Measurements from ENCODE around the gene USP46. TPM values are rescaled to one million over a fixed set of nuclear protein-coding genes. Genes with fewer than 3 reads are reported as not detected.

Gene USP46
- total RNA-seq, 1 donor from 2014 or later = 51.2 TPM

DNA sequence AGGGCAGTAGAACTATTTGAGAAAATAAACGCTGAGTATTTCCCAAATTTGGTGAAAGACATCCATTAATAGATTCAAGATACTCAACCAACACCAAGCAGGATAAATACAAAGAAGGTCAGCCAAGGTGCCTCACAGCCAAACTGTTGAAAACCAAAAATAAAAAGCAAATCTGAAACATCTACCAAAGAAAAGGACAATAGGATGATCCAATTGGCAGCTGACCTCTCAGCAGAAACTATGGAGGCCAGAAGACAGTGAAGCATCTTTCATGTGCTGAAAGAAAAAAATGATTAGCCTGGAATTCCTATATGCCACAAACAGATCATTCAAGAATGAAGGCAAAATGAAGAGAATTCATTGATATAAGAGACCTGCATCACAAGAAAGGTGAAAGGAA, 44.9 kb downstream of the USP46 start:
- TF ChIP-seq EZH2 (IDR thresholded peaks at IDR 0.05; ENCODE audit: insufficient read depth, low read length) (no peak), CTCF (IDR thresholded peaks at IDR 0.05; ENCODE audit: insufficient read depth, low read depth, low read length) (no peak)
- H3K4me2 ChIP-seq (ENCODE audit: low read length) = no peak overlapping the region
- peaks cover 7% of the 10 kb centered on the region for H3K36me3 Mint-ChIP-seq (ENCODE audit: low read depth, unreplicated experiment)

GRCh38 chr4:52612341-52612740, 46.8 kb downstream of the USP46 start:
- no peaks in the 10 kb centered on the region for H3K9me3 Mint-ChIP-seq (ENCODE audit: unreplicated experiment)
- peak; percentile 26 for FAIRE-seq
- Histone ChIP-seq H3K4me2 (ENCODE audit: low read length) (no peak overlapping the region), H3K9ac (ENCODE audit: low read length) (no peak overlapping the region), H4K20me1 (ENCODE audit: insufficient read depth, low read length) (peaks cover 3% of the 10 kb centered on the region), H3K27me3 (ENCODE audit: insufficient read depth, low read length) (no peaks in the 10 kb centered on the region), H3K79me2 (ENCODE audit: insufficient read depth, low read length) (peaks cover 5% of the 10 kb centered on the region), H3K36me3 (ENCODE audit: insufficient read depth, low read length) (peaks cover 3% of the 10 kb centered on the region), H3K4me1 (ENCODE audit: insufficient read depth, low read length) (no peaks in the 10 kb centered on the region), H2AFZ (ENCODE audit: low read depth, low read length) (no peak overlapping the region), H3K4me3 (ENCODE audit: insufficient read depth, low read depth, low read length) (no peak overlapping the region), H3K27ac (ENCODE audit: low read depth, low read length) (no peak overlapping the region), H3K9me3 (ENCODE audit: insufficient read depth, low read depth, low read length) (no peaks in the 10 kb centered on the region)
- peaks cover 18% of the 10 kb centered on the region for H3K36me3 Mint-ChIP-seq (ENCODE audit: low read depth, unreplicated experiment)
- H3K4me1 Mint-ChIP-seq (ENCODE audit: low read depth, unreplicated experiment) = peaks cover 4% of the 10 kb centered on the region
- no peak for DNase-seq (ENCODE audit: low read depth)
- no peak overlapping the region for H3K4me3 Mint-ChIP-seq (ENCODE audit: unreplicated experiment)
- no peak for TF ChIP-seq CTCF (IDR thresholded peaks at IDR 0.05; ENCODE audit: insufficient read depth, low read depth, low read length)
- no peak for TF ChIP-seq EZH2 (IDR thresholded peaks at IDR 0.05; ENCODE audit: insufficient read depth, low read length)
- H3K27me3 Mint-ChIP-seq (ENCODE audit: low read depth, unreplicated experiment) = no peaks in the 10 kb centered on the region
- H3K27ac Mint-ChIP-seq (ENCODE audit: unreplicated experiment) = no peak overlapping the region

More for the DNA sequence above, 44.9 kb downstream of the USP46 start:
- Mint-ChIP-seq H3K27me3 (ENCODE audit: low read depth, unreplicated experiment) (no peaks in the 10 kb centered on the region), H3K4me1 (ENCODE audit: low read depth, unreplicated experiment) (peaks cover 8% of the 10 kb centered on the region), H3K4me3 (ENCODE audit: unreplicated experiment) (no peak overlapping the region), H3K27ac (ENCODE audit: unreplicated experiment) (no peak overlapping the region), H3K9me3 (ENCODE audit: unreplicated experiment) (no peaks in the 10 kb centered on the region)
- Histone ChIP-seq H3K4me1 (ENCODE audit: insufficient read depth, low read length) (no peaks in the 10 kb centered on the region), H3K9me3 (ENCODE audit: insufficient read depth, low read depth, low read length) (no peaks in the 10 kb centered on the region), H3K27me3 (ENCODE audit: insufficient read depth, low read length) (no peaks in the 10 kb centered on the region), H3K4me3 (ENCODE audit: insufficient read depth, low read depth, low read length) (no peak overlapping the region), H3K27ac (ENCODE audit: low read depth, low read length) (no peak overlapping the region), H3K9ac (ENCODE audit: low read length) (no peak overlapping the region), H3K79me2 (ENCODE audit: insufficient read depth, low read length) (peaks cover 5% of the 10 kb centered on the region), H3K36me3 (ENCODE audit: insufficient read depth, low read length) (peaks cover 3% of the 10 kb centered on the region), H4K20me1 (ENCODE audit: insufficient read depth, low read length) (peaks cover 10% of the 10 kb centered on the region), H2AFZ (ENCODE audit: low read depth, low read length) (no peak overlapping the region)
- no peak for DNase-seq (ENCODE audit: low read depth)
- no peak for FAIRE-seq

DNA sequence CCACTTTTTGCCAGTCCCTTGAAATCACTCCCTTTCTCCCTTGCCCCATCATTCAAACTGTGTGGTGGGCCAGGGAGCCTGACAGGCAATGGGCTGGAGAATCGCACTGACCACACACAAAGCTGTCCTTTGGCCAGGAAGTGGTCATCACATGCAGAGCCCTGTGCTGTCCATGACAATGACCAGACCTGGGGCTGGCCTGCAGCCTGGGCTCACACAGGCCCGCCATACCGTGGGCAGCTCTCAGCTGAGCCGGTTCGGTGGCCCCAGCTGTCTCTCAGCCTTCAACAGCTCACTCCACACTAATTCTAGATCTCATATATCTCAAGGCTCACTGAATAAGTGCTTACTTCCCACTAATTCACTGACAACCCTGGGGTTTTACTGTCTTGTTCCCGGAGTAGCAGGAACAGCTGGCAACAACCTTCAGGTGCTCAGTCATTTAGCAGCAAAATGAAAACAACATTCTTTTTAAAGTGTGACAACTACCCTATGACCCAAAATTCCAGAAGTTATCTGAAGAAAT, 48.0 kb downstream of the USP46 start:
- H3K9me3 Mint-ChIP-seq (ENCODE audit: unreplicated experiment) = no peaks in the 10 kb centered on the region
- Histone ChIP-seq H3K79me2 (ENCODE audit: insufficient read depth, low read length) (peaks cover 4% of the 10 kb centered on the region), H3K4me3 (ENCODE audit: insufficient read depth, low read depth, low read length) (no peak overlapping the region), H3K4me2 (ENCODE audit: low read length) (no peak overlapping the region), H3K9me3 (ENCODE audit: insufficient read depth, low read depth, low read length) (no peaks in the 10 kb centered on the region), H2AFZ (ENCODE audit: low read depth, low read length) (no peak overlapping the region), H4K20me1 (ENCODE audit: insufficient read depth, low read length) (peaks cover 3% of the 10 kb centered on the region), H3K9ac (ENCODE audit: low read length) (no peak overlapping the region), H3K4me1 (ENCODE audit: insufficient read depth, low read length) (peaks cover 5% of the 10 kb centered on the region), H3K36me3 (ENCODE audit: insufficient read depth, low read length) (peaks cover 3% of the 10 kb centered on the region), H3K27me3 (ENCODE audit: insufficient read depth, low read length) (no peaks in the 10 kb centered on the region), H3K27ac (ENCODE audit: low read depth, low read length) (no peak overlapping the region)
- peaks cover 7% of the 10 kb centered on the region for H3K4me1 Mint-ChIP-seq (ENCODE audit: low read depth, unreplicated experiment)
- no peaks in the 10 kb centered on the region for H3K27me3 Mint-ChIP-seq (ENCODE audit: low read depth, unreplicated experiment)
- TF ChIP-seq EZH2 (IDR thresholded peaks at IDR 0.05; ENCODE audit: insufficient read depth, low read length) (no peak), CTCF (IDR thresholded peaks at IDR 0.05; ENCODE audit: insufficient read depth, low read depth, low read length) (no peak)
- no peak for DNase-seq (ENCODE audit: low read depth)
- no peak overlapping the region for H3K4me3 Mint-ChIP-seq (ENCODE audit: unreplicated experiment)
- peaks cover 29% of the 10 kb centered on the region for H3K36me3 Mint-ChIP-seq (ENCODE audit: low read depth, unreplicated experiment)
- no peak for FAIRE-seq
- H3K27ac Mint-ChIP-seq (ENCODE audit: unreplicated experiment) = no peak overlapping the region

Measured in astrocyte (in vitro differentiated cells and primary cell).